GM13976 (cell line): ENCODE measurements around the gene ATP6V0A4.

ENCODE experiments used
- DNase-seq: peaks from one replicate; pipeline ENCODE4 v3.0.0; 2012; ENCODE audit warnings: low spot score
- in situ Hi-C: fragments of 300-500 bp; cut with MboI; formaldehyde crosslinking; loops from one replicate; pipeline ENCODE4 v1.12.0; 2022; ENCODE audit warnings: low sequenced_read_pairs, mixed read lengths, inconsistent platforms; ENCODE audit not compliant: unreplicated experiment
- TF ChIP-seq, protein P1 (sequence below): IDR thresholded peaks from 2 replicates; pipeline ENCODE4 v1.5.1; 2012; ENCODE audit warnings: borderline replicate concordance, mild to moderate bottlenecking; ENCODE audit not compliant: insufficient read depth; ENCODE audit errors: extremely low read depth, missing control alignments, control extremely low read depth

The ATP6V0A4 gene

DNA sequence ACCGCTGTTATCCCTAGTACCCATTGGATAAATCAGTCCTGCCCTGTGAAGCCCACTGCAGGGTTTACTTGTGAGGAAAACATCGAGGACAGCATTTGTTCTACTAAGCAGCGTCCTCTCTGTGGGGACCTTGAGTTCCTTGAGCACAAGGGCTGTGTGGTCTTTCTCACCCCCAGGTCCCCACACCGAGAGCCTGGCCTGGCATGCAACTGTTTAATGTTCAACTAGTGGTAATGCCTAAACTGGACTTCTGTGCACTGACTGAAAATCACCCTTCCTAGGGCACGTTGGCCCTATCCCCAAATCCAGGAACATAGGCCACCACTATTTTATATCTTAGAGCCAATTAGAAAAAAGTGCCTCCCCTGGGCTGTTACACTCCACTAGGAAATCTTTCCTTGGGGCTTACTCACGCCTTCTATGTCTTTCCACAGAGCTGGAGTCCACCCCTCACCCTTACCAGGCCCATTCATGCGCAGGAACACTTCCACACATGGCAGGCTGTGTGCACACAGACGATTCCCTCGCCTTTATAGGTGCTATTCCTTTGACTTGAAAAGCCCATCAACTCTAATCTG, 1.9 kb downstream of the ATP6V0A4 start:
- DNase-seq, result no peak
- TF ChIP-seq, protein P1, sequence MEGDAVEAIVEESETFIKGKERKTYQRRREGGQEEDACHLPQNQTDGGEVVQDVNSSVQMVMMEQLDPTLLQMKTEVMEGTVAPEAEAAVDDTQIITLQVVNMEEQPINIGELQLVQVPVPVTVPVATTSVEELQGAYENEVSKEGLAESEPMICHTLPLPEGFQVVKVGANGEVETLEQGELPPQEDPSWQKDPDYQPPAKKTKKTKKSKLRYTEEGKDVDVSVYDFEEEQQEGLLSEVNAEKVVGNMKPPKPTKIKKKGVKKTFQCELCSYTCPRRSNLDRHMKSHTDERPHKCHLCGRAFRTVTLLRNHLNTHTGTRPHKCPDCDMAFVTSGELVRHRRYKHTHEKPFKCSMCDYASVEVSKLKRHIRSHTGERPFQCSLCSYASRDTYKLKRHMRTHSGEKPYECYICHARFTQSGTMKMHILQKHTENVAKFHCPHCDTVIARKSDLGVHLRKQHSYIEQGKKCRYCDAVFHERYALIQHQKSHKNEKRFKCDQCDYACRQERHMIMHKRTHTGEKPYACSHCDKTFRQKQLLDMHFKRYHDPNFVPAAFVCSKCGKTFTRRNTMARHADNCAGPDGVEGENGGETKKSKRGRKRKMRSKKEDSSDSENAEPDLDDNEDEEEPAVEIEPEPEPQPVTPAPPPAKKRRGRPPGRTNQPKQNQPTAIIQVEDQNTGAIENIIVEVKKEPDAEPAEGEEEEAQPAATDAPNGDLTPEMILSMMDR, result no peak
- in situ Hi-C loops, result no loop called here

- no peak for DNase-seq
- in situ Hi-C loops, result no loop called here
- TF ChIP-seq, protein P1, result no peak
Measured at GRCh38 chr7:138785587-138786437, 12.2 kb downstream of the ATP6V0A4 start.

DNA sequence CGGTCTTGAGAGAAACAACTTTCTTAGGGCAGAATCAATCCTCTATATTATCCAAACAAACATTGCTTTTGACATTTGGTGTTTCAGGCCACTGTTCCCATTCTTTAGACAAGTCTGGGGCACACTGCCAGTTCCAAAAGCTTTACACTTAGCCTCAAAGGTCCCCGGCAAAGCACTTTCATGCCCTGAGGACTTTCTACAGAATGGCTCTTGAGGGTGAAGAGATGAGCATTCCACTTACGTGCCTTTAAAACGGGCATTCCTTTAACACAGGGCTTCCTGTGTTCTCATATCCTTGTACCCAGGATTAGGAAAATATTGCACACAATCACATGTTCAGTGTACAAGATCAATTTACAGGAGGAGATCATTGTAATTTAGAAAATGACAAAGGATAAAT, 13.3 kb downstream of the ATP6V0A4 start:
- TF ChIP-seq, protein P1, result no peak
- no peak for DNase-seq
- in situ Hi-C loops, result no loop called here

- in situ Hi-C loops, result no loop called here
- TF ChIP-seq, protein P1, result no peak
- DNase-seq, result no peak
Measured at GRCh38 chr7:138781004-138781403, 17.0 kb downstream of the ATP6V0A4 start.

DNA sequence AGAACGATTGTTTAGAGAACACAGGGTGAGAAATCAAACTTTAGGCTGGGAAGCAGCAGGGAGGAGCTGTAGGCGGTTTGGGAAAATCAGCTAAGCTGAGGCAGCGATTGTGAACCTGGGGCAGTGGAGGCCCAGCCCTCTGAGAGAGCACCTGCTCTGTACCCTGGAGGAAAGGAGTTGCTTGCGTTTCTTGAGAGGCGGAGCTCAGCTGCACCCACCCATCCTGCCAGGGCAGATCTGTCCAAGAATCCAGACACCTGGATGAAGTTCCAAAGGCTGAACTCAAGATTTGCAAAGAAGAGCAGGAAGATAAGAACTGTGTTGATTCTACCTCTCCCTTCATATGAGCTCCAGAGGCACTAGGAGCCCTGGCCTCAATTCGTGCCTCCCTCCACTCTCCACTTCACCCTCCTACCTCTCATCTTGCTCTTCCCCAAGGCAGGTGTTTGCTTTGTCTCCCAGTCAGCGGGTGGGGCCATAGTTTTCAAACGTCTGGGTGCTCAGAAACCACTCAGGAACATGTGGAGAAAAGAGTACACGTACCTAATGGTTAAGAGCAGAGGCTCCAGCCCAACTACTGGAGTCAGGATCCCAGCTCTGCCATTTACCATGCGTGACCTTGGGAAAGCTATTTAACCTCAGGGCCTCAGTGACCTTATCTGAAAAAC, 21.7 kb downstream of the ATP6V0A4 start:
- in situ Hi-C loops, result no loop called here
- DNase-seq, result no peak
- TF ChIP-seq, protein P1, result no peak

DNA sequence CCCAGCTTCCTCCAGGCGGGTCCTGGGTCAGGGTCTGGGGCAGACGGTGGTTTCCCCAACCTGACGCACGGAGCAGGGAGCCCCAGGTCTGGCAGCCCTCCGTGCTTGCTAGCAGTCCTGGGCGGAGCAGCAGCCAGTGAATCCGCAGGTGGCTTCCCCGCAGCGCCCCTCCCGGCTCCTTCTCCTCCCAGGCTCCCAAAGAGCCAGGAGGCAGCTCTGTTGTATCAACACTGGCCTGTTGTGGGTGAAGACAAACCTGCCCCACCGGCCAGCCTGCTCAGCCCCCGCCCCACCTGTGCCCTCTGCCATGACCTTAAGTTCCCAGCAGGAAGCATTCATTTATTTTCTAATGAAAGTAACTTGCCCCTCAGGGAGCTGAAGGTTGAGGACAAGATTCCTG, 24.2 kb downstream of the ATP6V0A4 start:
- no peak for DNase-seq

More for the DNA sequence above, 24.2 kb downstream of the ATP6V0A4 start:
- TF ChIP-seq, protein P1, result no peak
- in situ Hi-C loops, result no loop called here
